Activated T-helper 1 cell treated with anti-CD3 and anti-CD28 coated beads, Interleukin-12 subunit alpha, Interleukin-12 subunit beta, Interleukin-2, Interleukin-4 antibody, amounts not matched to agents 30 ng/mL and 10 ng/mL and 1 ng/mL, durations not matched to agents 14 hours and 24 hours and 36 hours (primary cell): Measurements from ENCODE around the gene LIF. TPM values are rescaled to one million over a fixed set of nuclear protein-coding genes. Genes with fewer than 3 reads are reported as not detected.

Experiments used
- DNase-seq: peaks from one replicate; pipeline ENCODE4 v3.0.0; 2021; ENCODE audit warnings: low spot score
- H3K27ac Mint-ChIP-seq: one replicate; pipeline ENCODE4 v1.8.0; 2021; ENCODE audit warnings: mild to moderate bottlenecking, mixed read lengths
- H3K27me3 Mint-ChIP-seq: one replicate; pipeline ENCODE4 v1.8.0; 2022; ENCODE audit warnings: mild to moderate bottlenecking, moderate library complexity, mixed read lengths; ENCODE audit not compliant: insufficient read depth
- H3K36me3 Mint-ChIP-seq: one replicate; pipeline ENCODE4 v1.8.0; 2021; ENCODE audit warnings: low read depth, mixed read lengths
- H3K4me1 Mint-ChIP-seq: one replicate; pipeline ENCODE4 v1.8.0; 2021; ENCODE audit warnings: low read depth, mixed read lengths
- H3K4me3 Mint-ChIP-seq: one replicate; pipeline ENCODE4 v1.8.0; 2021; ENCODE audit warnings: mild to moderate bottlenecking, moderate library complexity, mixed read lengths
- H3K9me3 Mint-ChIP-seq: one replicate; pipeline ENCODE4 v1.8.0; 2021; ENCODE audit warnings: mixed read lengths
- intact Hi-C: fragments of 100-400 bp; cut with micrococcal nuclease; formaldehyde crosslinking; loops from one replicate; pipeline ENCODE4 v1.15.1; 2024
- total RNA-seq: library from RNA; stranded (reverse); gene quantifications from 2 replicates; pipeline ENCODE4 v1.2.3, GENCODE V29; 2022

LIF gene
- total RNA-seq, 1 donor from 2014 or later = 450 TPM

GRCh38 chr22:30265823-30266444, 19.4 kb upstream of the LIF start:
- peak overlapping the region; percentile 100 for H3K27ac Mint-ChIP-seq
- H3K9me3 Mint-ChIP-seq = no peaks in the 10 kb centered on the region
- no peaks in the 10 kb centered on the region for H3K27me3 Mint-ChIP-seq
- peaks cover 42% of the 10 kb centered on the region for H3K36me3 Mint-ChIP-seq
- intact Hi-C loops = loop anchor here (1.0 to 5.0 kb wide), 12 partner anchors 20 to 664 kb away; partner anchors contain the start of genes ASCC2, LIF, NF2 and PES1
- H3K4me1 Mint-ChIP-seq = peaks cover 77% of the 10 kb centered on the region
- peak; percentile 79 for DNase-seq
- H3K4me3 Mint-ChIP-seq = peak overlapping the region; percentile 95

DNA sequence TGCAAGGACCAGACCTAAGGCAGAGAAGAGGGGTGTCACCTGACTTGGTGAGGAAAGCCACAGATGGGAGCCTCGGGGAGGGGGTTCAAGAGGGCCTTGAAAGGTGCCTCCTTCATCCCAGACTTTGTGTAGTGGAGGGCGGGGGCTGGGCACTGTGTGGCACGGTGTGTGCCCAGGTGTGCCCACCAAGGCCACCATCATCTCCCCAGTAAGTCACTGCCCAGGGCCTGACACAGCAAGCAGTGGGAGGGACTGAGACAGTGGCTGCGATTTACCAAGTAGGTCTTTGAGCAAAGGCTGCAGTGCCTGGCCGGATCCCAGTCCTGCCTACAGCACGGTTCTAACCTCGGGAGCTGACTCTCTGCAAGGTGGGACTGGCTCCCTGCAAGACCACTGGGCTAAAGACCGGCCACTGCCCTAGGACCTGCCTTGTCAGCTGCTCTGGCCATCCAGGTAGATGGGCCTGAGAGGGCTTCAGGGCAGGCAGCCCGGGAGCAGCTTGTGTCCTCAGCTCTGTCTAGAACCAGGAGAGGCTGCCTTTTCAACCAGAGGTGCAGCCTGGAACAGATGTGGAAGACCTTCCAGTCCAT, 18.7 kb upstream of the LIF start:
- intact Hi-C loops = loop anchor here (5.0 kb wide), 2 partner anchors 327 to 663 kb away; partner anchors contain the start of genes NF2 and PES1
- H3K36me3 Mint-ChIP-seq = peaks cover 39% of the 10 kb centered on the region
- peak overlapping the region; percentile 100 for H3K27ac Mint-ChIP-seq
- no peak for DNase-seq
- peak overlapping the region; percentile 95 for H3K4me3 Mint-ChIP-seq
- H3K4me1 Mint-ChIP-seq = peaks cover 82% of the 10 kb centered on the region
- H3K9me3 Mint-ChIP-seq = no peaks in the 10 kb centered on the region
- no peaks in the 10 kb centered on the region for H3K27me3 Mint-ChIP-seq

DNA sequence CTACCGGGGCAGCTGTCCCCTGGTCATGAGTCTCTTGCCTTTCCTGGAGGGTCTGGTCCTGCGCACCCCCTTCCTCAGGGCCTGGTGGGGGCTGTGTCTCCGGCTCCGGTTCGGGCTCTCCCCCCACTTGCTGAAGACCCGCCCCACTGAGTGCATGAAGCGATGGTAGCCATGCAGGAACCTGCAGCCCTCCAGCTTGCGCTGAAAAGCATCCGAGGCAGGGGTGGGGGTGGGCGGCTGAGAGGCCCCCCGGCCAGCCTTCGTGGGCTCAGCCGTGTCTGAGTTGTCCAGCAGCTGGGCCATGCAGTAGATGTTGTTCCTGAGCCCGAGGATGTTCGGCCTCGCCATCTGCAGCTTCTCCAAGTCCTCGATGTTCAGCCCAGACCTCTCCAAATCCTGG, 17.3 kb upstream of the LIF start:
- H3K4me3 Mint-ChIP-seq = peak overlapping the region; percentile 95
- peaks cover 72% of the 10 kb centered on the region for H3K4me1 Mint-ChIP-seq
- DNase-seq = no peak
- no peaks in the 10 kb centered on the region for H3K9me3 Mint-ChIP-seq
- H3K27me3 Mint-ChIP-seq = no peaks in the 10 kb centered on the region
- H3K36me3 Mint-ChIP-seq = peaks cover 34% of the 10 kb centered on the region
- intact Hi-C loops = loop anchor here (1.0 kb wide), 1 partner anchor 160 kb away; no protein-coding TSS in a partner anchor
- no peak overlapping the region for H3K27ac Mint-ChIP-seq

- Mint-ChIP-seq H3K4me1 (peaks cover 64% of the 10 kb centered on the region), H3K4me3 (peak overlapping the region; percentile 95), H3K9me3 (no peaks in the 10 kb centered on the region), H3K27ac (peak overlapping the region; percentile 94), H3K27me3 (no peaks in the 10 kb centered on the region), H3K36me3 (peaks cover 27% of the 10 kb centered on the region)
- intact Hi-C loops = loop anchor here (1.0 kb wide), 1 partner anchor 161 kb away; no protein-coding TSS in a partner anchor
- DNase-seq = peak; percentile 67
Measured at GRCh38 chr22:30262917-30263741, 16.6 kb upstream of the LIF start.

DNA sequence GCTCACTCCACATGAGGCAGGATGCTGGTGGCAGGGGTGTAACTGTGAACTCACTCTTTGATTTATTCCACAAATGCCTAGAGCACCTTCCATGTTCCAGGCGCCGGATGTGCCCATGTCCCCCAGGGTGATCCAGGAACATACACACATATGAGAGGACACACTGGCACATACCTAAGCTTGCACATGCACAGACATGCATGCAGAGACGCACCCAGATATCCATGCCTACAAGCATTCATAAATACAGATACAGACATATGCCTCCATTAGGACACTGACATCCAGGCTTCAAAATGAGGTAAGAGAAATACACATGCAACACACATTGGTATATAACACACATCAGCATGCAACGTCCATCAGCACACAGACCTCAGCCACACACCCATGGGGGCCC, 15.6 kb upstream of the LIF start:
- H3K4me1 Mint-ChIP-seq = peaks cover 55% of the 10 kb centered on the region
- DNase-seq = no peak
- H3K36me3 Mint-ChIP-seq = peaks cover 22% of the 10 kb centered on the region
- H3K27me3 Mint-ChIP-seq = no peaks in the 10 kb centered on the region
- intact Hi-C loops = no loop called here
- no peaks in the 10 kb centered on the region for H3K9me3 Mint-ChIP-seq
- peak overlapping the region; percentile 78 for H3K4me3 Mint-ChIP-seq
- H3K27ac Mint-ChIP-seq = peak overlapping the region; percentile 94

GRCh38 chr22:30261134-30261533, 14.6 kb upstream of the LIF start:
- no peaks in the 10 kb centered on the region for H3K27me3 Mint-ChIP-seq
- peak overlapping the region; percentile 40 for H3K27ac Mint-ChIP-seq
- no peak for DNase-seq
- H3K9me3 Mint-ChIP-seq = no peaks in the 10 kb centered on the region
- intact Hi-C loops = no loop called here
- H3K36me3 Mint-ChIP-seq = peaks cover 17% of the 10 kb centered on the region
- H3K4me3 Mint-ChIP-seq = no peak overlapping the region
- H3K4me1 Mint-ChIP-seq = peaks cover 64% of the 10 kb centered on the region

DNA sequence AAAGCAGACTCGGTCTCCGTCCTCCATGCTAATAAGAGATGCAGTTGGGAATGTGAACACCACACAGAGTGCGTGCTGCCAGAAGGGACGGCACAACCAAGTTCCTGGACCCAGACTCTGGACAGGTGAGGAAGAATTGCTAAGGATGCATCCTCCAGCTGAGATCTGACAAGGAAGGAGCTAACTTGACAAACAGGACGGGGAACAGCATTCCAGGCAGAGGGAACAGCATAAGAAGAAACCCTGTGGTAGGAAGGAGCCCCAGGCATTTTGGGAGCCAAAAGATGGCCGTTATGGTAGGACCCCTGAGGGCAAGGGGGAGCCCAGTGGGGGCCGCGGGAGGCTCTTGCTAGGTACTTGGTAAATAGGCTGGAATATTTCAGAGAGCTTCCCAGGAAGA, 14.1 kb upstream of the LIF start:
- no peak for DNase-seq
- Mint-ChIP-seq H3K27ac (peak overlapping the region; percentile 42), H3K4me1 (peaks cover 61% of the 10 kb centered on the region), H3K9me3 (no peaks in the 10 kb centered on the region), H3K27me3 (no peaks in the 10 kb centered on the region), H3K36me3 (peaks cover 15% of the 10 kb centered on the region), H3K4me3 (no peak overlapping the region)
- intact Hi-C loops = no loop called here

- Mint-ChIP-seq H3K27me3 (no peaks in the 10 kb centered on the region), H3K27ac (peak overlapping the region; percentile 42), H3K4me3 (no peak overlapping the region), H3K36me3 (peaks cover 15% of the 10 kb centered on the region), H3K4me1 (peaks cover 57% of the 10 kb centered on the region), H3K9me3 (no peaks in the 10 kb centered on the region)
- DNase-seq = no peak
- intact Hi-C loops = no loop called here
Measured at GRCh38 chr22:30260276-30260675, 13.7 kb upstream of the LIF start.

DNA sequence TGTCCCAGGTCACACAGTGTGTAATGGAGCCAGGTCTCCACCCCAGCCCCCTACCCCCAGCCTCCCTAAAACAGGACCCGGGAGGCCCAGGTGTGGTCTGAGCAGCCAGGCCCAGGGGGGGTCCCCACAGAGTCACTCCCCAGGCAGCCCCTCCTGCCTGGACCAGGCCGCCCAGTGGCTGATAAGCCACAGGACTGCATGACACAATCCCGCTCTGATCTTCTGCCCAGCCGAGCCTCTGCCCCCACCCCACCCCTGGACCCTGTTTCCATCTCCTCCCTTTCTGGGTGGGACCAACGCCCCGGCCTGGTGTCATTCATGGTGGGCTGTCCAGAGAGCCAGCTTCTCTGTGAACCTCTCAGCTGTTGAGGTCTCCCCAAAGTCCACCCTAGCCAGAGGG, 7.8 kb upstream of the LIF start:
- H3K4me1 Mint-ChIP-seq = peaks cover 36% of the 10 kb centered on the region
- no peaks in the 10 kb centered on the region for H3K27me3 Mint-ChIP-seq
- DNase-seq = no peak
- H3K4me3 Mint-ChIP-seq = no peak overlapping the region
- intact Hi-C loops = no loop called here
- no peaks in the 10 kb centered on the region for H3K36me3 Mint-ChIP-seq
- H3K9me3 Mint-ChIP-seq = no peaks in the 10 kb centered on the region
- H3K27ac Mint-ChIP-seq = no peak overlapping the region

GRCh38 chr22:30253205-30253852, 6.8 kb upstream of the LIF start:
- intact Hi-C loops = no loop called here
- Mint-ChIP-seq H3K27ac (peak overlapping the region; percentile 9), H3K4me1 (peaks cover 41% of the 10 kb centered on the region)

DNA sequence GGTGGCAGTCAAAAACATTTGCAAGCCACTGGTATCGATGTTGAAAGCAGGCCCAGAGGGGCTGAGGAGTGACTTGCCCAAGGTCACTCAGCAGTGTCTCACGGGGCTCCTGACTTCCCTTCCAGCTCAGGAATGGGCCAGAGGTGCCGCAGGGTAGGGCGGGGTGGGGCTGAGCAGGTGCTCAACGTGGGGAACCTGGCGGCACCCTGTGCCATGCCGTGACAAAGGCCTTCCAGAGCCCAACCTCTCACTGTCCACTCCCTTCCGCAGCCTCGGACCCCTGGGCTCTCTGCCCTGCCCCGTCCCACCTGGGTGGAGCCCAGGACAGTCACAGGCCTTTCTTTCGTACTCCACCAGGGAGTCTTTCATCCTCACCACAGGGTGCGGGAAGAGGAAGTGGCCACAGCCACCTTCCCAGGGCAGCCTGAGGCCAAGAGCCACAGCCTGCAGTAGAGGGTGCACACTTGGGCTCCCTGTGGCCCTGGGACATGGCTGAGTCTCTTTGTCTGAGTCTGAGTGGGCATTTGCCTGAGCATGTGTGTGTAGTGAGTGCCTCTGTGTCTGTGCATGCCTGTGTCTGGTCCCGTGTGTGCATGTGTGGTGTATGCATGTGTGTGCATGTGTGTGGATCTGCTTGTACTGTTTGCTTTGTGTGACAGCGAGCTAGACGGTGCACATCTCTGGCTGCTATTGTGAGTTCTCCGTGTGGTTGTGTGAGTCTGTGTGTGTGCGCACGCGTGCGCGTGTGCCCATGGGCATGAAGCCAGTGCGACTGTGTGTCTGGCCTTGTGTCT, 6.0 kb upstream of the LIF start:
- peak overlapping the region; percentile 59 for H3K27ac Mint-ChIP-seq
- intact Hi-C loops = no loop called here

More at GRCh38 chr22:30253205-30253852, 6.8 kb upstream of the LIF start:
- Mint-ChIP-seq H3K27me3 (no peaks in the 10 kb centered on the region), H3K9me3 (no peaks in the 10 kb centered on the region), H3K36me3 (no peaks in the 10 kb centered on the region), H3K4me3 (no peak overlapping the region)
- DNase-seq = no peak

GRCh38 chr22:30251711-30252110, 5.2 kb upstream of the LIF start:
- H3K36me3 Mint-ChIP-seq = no peaks in the 10 kb centered on the region
- no peak for DNase-seq
- H3K4me1 Mint-ChIP-seq = peaks cover 50% of the 10 kb centered on the region
- peak overlapping the region; percentile 59 for H3K27ac Mint-ChIP-seq
- intact Hi-C loops = no loop called here
- no peaks in the 10 kb centered on the region for H3K27me3 Mint-ChIP-seq
- no peaks in the 10 kb centered on the region for H3K9me3 Mint-ChIP-seq
- no peak overlapping the region for H3K4me3 Mint-ChIP-seq

More for the DNA sequence above, 6.0 kb upstream of the LIF start:
- no peaks in the 10 kb centered on the region for H3K36me3 Mint-ChIP-seq
- no peaks in the 10 kb centered on the region for H3K27me3 Mint-ChIP-seq
- no peaks in the 10 kb centered on the region for H3K9me3 Mint-ChIP-seq
- H3K4me1 Mint-ChIP-seq = peaks cover 49% of the 10 kb centered on the region
- H3K4me3 Mint-ChIP-seq = no peak overlapping the region
- DNase-seq = no peak
